Activated naive CD4-positive, alpha-beta T cell treated with Interleukin-2 at 50 U/mL for 16 hours (primary cell): Measurements from ENCODE around the gene TBL1X.

ENCODE experiments used
- DNase-seq: peaks from one replicate; pipeline ENCODE4 v3.0.0-alpha.2; 2020

Gene TBL1X

DNA sequence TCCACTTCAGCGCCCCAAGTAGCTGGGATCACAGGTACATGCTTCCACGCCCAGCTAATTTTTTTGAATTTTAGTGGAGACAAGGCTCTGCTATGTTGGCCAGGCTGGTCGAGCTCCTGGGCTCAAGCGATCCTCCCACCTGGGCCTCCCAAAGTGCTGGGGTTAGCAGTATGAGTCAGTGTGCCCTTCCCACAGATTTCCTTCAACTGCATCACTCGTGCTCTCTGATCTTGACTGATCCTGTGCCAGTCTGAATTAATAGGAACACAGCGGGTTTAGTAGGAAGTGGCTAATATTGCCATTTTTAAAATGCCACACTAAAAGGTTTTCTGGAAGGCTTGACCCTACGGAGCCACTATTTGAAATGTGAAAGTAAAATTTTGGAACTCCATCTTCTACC is 317.1 kb downstream of the TBL1X start:
- no peak for DNase-seq

DNA sequence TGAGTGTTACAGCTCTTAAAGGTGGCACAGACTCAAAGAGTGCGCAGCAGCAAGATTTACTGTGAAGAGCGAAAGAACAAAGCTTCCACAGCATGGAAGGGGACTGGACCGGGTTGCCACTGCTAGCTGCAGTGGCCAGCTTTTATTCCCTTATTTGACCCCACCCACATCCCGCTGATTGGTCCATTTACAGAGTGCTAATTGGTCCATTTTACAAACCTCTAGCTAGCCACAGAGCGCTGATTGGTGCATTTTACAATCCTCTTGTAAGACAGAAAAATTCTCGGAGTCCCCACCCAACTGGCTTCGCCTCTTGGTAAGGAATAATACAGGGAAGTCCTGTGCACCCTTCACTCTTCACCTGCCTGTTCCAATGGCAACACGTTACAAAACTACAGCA is 319.5 kb downstream of the TBL1X start:
- no peak for DNase-seq

DNA sequence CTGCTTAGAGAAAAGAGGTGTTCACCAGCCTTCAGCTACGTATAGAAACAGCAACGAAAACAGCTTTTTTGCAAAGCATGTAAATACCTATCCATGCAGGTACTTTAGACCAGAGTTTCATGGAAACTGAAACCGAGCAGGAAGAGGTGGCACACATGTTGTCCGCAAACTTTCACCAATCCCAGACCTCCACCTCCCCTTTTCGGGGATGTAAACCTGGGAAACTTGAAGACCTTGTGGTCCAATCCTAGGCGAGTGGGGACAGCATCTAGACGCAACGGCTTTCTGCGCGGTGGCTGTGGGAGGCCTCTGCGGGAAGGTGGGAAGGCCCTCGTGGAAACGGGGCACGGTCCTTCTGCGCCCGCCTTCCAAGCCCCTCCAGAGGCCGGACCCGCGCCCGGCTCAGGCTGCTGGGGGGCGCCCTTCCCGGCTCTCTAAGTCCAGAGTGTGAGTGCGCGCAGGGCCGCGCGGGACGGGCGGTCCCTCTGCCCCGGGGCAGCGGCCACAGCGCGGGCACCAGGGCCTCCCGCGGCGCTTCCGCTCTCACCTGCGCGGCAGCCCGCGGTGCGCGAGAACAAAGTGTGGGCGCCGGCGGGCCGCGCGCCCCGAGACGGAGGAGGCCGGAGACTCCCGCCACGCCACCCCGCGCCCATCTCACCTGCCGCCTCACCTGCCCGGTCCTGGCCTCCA is 320.5 kb downstream of the TBL1X start:
- no peak for DNase-seq

DNA sequence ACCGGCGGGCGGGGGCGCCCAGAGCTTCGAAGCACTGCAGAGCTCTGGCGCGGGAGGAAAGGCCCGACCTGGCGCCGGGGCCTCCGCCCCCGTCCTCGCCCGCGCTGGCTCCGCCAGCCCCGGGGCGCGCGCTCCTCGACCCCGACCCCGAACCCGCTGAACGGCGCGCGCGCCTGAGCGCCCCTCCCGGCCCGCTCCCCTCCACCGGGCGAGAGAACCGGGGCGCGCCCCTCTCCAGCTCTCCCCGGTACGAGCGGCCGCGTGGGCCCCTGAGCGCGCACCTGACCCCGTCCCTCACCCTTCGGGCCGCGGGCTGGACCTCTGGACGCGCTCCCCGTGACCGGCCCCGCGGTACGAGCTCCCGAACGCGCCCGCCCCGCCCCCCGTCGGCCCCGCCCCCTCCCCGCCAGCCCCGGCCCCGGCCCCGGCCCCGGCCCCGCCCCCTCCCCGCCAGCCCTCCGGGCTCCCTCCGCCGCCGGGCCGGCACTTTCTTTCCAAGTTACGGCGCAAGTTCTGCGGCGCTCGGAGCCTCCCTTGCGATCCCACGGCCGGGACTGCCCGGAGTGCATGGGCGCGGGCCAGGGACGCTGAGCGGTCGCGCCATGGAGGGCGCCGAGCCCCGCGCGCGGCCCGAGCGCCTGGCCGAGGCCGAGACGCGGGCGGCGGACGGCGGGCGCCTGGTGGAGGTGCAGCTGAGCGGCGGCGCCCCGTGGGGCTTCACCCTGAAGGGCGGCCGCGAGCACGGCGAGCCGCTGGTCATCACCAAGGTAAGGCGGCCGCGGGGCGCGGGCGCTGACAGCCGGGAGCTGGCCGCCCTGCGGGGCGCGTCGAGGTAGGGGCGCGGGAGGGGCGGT is 321.3 kb downstream of the TBL1X start, which contains the start of gene SHROOM2:
Gene SHROOM2 (plus strand): TSS at position 486 of the 854 bp plus-strand sequence. CDS start 117 bp downstream, at position 603.
- no peak for DNase-seq

DNA sequence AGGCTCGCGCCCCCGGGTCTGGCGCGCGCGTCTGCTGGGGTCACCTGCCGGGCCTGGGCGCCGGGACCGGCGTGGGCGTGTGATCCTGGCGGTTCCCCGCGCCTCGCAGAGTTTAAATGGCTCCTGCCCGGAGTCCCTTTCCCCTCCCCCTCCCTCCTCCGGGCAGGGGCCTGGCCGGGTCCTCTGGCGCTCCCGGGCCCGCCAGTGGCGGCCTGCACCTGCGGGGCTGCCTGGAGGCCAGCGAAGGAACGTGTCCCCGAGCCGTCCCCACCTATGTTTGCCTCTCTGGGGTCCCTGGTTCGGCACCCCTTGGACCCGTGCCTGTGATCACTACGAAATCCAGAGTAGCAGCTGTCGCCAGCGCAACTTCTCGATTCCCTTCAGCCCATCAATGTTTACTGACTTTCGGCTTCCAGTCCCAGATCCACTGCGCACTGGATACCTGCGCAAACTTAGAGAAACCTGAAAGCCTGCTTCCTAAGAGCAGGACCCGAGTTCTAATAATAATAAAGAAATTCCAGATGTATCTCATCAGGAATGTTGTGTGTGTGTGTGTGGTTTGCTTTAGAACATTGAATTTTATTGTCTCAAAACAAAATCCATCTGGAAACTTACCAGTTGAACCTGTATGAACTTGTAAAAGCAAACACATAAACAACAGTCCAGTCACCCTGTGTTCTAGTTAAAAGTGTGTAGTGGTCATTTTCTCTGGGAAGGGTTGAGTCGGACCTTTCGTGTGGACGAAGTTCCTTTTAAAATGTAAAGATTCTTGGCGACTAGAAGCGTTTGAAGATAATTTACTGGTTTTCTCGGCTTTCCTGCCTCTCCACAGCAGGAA is 322.2 kb downstream of the TBL1X start:
- DNase-seq = no peak

DNA sequence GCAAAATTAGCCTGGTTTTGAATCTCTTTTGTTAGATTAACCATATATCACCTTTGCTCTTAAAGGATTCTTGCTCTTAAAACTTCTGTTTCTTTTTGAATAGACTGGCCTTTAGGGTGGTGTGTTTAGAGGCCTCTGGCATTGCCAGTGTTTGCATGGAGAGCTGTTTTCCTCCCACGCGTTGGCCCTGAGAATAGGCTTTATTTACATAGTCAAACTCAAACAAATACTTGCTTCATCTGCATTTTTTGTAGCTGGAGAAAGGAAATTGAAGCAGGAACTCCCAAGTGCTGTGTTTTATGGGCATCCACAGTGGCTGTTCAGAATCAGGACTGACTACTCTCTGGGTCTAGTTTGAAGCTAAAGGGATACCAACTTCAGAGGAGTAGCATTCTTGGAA is 324.1 kb downstream of the TBL1X start:
- DNase-seq = no peak

DNA sequence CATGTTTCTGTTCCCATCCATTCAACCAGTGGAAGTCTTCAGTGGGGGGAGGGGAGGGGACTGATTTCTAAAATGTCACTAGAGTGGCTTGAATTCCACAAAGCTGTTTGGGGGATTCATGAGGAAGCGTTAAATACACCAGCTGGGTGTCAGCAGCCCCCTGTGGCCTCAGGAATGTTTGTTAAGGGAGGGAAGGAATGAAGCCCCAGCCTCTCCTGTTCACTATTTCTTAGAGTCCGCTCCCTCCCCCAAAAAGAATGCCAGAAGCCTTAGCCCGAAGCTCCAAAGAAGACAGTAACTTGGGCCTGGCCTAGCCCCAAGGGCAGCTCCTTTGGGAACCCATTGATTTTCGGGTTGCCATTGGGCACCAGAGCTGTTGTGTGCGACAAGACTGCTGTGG is 324.7 kb downstream of the TBL1X start:
- DNase-seq = no peak
